SK-N-SH (cell line): ENCODE data around the gene ADK. TPM values are rescaled to one million over a fixed set of nuclear protein-coding genes. Genes with fewer than 3 reads are reported as not detected.

ENCODE experiments used
- CTCF ChIA-PET: fragments of 300-600, 350-600 bp; formaldehyde crosslinking; extraction: SDS; loops from one replicate; lab custom pipeline; 2021; lab: Yijun Ruan, JAX
- POLR2A ChIA-PET: fragments of 350-600 bp; sonication (Branson Sonifier 250); formaldehyde crosslinking; extraction: SDS; loops from one replicate; lab custom pipeline; 2020; ENCODE audit warnings: antibody characterized with exemption, inconsistent platforms; lab: Yijun Ruan, JAX
- DNase-seq: peaks from one replicate; pipeline ENCODE4 v3.0.0; 2012
- H2AFZ ChIP-seq: fragments of 200-600 bp; sonication (generic); 2 replicates; pipeline ENCODE4 v1.8.1; 2016; ENCODE audit warnings: antibody characterized with exemption, mild to moderate bottlenecking, low read depth
- H3F3A ChIP-seq: fragments of 200-600 bp; sonication (generic); replicated peaks from 2 replicates; pipeline ENCODE3; 2016; ENCODE audit warnings: antibody characterized with exemption, mild to moderate bottlenecking; ENCODE audit not compliant: insufficient read depth
- H3K27ac ChIP-seq, 2 experiments: fragments of 200-500 bp in 1 of 2; fragments of 200-600 bp in 1 of 2; sonication (Bioruptor generic) in 1 of 2; sonication (generic), shearing (Covaris generic) in 1 of 2; 2 replicates each; pipeline versions ENCODE4 v1.5.1 to v1.6.1; 2014 to 2016; ENCODE audit warnings: low read depth in 2 of 2, inconsistent platforms in 1 of 2, low read length in 1 of 2, mild to moderate bottlenecking in 1 of 2, mixed read lengths in 1 of 2
- H3K27me3 ChIP-seq: fragments of 200-600 bp; sonication (generic), shearing (Covaris generic); 2 replicates; pipeline ENCODE4 v1.6.1; 2016; ENCODE audit warnings: mixed run types; ENCODE audit not compliant: insufficient read depth
- H3K36me3 ChIP-seq, 2 experiments: fragments of 200-500 bp in 1 of 2; fragments of 200-600 bp in 1 of 2; sonication (Bioruptor generic) in 1 of 2; sonication (generic) in 1 of 2; replicated peaks in 1 of 2; 2 replicates each; pipeline versions ENCODE3 to v1.5.1; 2014 to 2016; ENCODE audit warnings: low read length in 1 of 2, mild to moderate bottlenecking in 1 of 2; ENCODE audit not compliant: insufficient read depth in 2 of 2, control insufficient read depth in 1 of 2
- H3K4me1 ChIP-seq, 2 experiments: fragments of 200-500 bp in 1 of 2; fragments of 200-600 bp in 1 of 2; sonication (Bioruptor generic) in 1 of 2; sonication (generic), shearing (Covaris generic) in 1 of 2; 2 replicates each; pipeline versions ENCODE4 v1.5.1 to v1.6.1; 2014 to 2016; ENCODE audit warnings: low read depth in 1 of 2, low read length in 1 of 2, mixed run types in 1 of 2; ENCODE audit not compliant: insufficient read depth in 2 of 2, control insufficient read depth in 1 of 2
- H3K4me2 ChIP-seq: fragments of 200-600 bp; sonication (generic), shearing (Covaris generic); 2 replicates; pipeline ENCODE4 v1.6.1; 2017; ENCODE audit warnings: mixed run types
- H3K4me3 ChIP-seq, 2 experiments: fragments of 200-500 bp in 1 of 2; fragments of 200-600 bp in 1 of 2; sonication (Bioruptor generic) in 1 of 2; sonication (generic), shearing (Covaris generic) in 1 of 2; 2 replicates each; pipeline versions ENCODE4 v1.5.1 to v1.8.1; 2014 to 2016; ENCODE audit warnings: low read depth in 2 of 2, inconsistent platforms in 1 of 2, low read length in 1 of 2, mild to moderate bottlenecking in 1 of 2, mixed read lengths in 1 of 2, moderate library complexity in 1 of 2
- H3K79me2 ChIP-seq: fragments of 200-600 bp; sonication (generic); 2 replicates; pipeline ENCODE4 v1.8.1; 2017; ENCODE audit warnings: mild to moderate bottlenecking; ENCODE audit not compliant: insufficient read depth
- H3K9ac ChIP-seq: fragments of 200-600 bp; sonication (generic); 2 replicates; pipeline ENCODE4 v1.6.1; 2017; ENCODE audit warnings: mixed run types
- H3K9me2 ChIP-seq: fragments of 200-600 bp; sonication (generic); 2 replicates; pipeline ENCODE4 v1.6.1; 2017; ENCODE audit warnings: mixed run types
- H3K9me3 ChIP-seq: fragments of 200-600 bp; sonication (generic); 2 replicates; pipeline ENCODE4 v1.6.1; 2017; ENCODE audit warnings: mixed run types, mild to moderate bottlenecking, moderate library complexity
- H4K20me1 ChIP-seq: fragments of 200-600 bp; sonication (generic); 2 replicates; pipeline ENCODE4 v1.6.1; 2017; ENCODE audit warnings: mild to moderate bottlenecking, mixed run types; ENCODE audit not compliant: insufficient read depth
- CHD2 ChIP-seq: fragments of 150-350 bp; IDR thresholded peaks from 2 replicates; pipeline ENCODE4 v1.6.1; 2018; ENCODE audit warnings: low read length; ENCODE audit not compliant: partially characterized antibody
- ELF1 ChIP-seq: IDR thresholded peaks from 2 replicates; pipeline ENCODE4 v1.4.0; 2012
- FOXM1 ChIP-seq: IDR thresholded peaks from 2 replicates; pipeline ENCODE4 v1.4.0; 2012; ENCODE audit warnings: low read depth, mild to moderate bottlenecking
- GABPA ChIP-seq: IDR thresholded peaks from 2 replicates; pipeline ENCODE4 v1.4.0; 2012; ENCODE audit warnings: low read depth, mild to moderate bottlenecking
- JUND ChIP-seq: IDR thresholded peaks from 2 replicates; pipeline ENCODE4 v1.4.0; 2012
- RFX5 ChIP-seq: IDR thresholded peaks from 2 replicates; pipeline ENCODE4 v1.6.1; 2012; ENCODE audit warnings: mild to moderate bottlenecking, improper control_type of control experiment, low read length
- TAF1 ChIP-seq: IDR thresholded peaks from 2 replicates; pipeline ENCODE4 v1.6.1; 2012; ENCODE audit warnings: low read depth, mild to moderate bottlenecking, low read length, moderate library complexity, borderline replicate concordance
- TEAD4 ChIP-seq: IDR thresholded peaks from 2 replicates; pipeline ENCODE4 v1.4.0; 2012; ENCODE audit warnings: mild to moderate bottlenecking, borderline replicate concordance; ENCODE audit not compliant: insufficient read depth
- YY1 ChIP-seq: IDR thresholded peaks from 2 replicates; pipeline ENCODE4 v1.4.0; 2012; ENCODE audit warnings: low read depth, mild to moderate bottlenecking
- WGBS: methylation state at CpG from one replicate; pipeline ENCODE4 v1.1.6; 2017; ENCODE audit warnings: low lambda C conversion rate; 5-methylcytosine and 5-hydroxymethylcytosine counted together
- polyA plus RNA-seq, 3 experiments: library from polyadenylated mRNA; depleted of rRNA; stranded (reverse); fragments of >200 nt; gene quantifications; 2 replicates each; pipeline ENCODE4 v1.2.3, GENCODE V29; 2012
- TF ChIP-seq, protein P1 (sequence below): fragments of 150-350 bp; IDR thresholded peaks from 2 replicates; pipeline ENCODE4 v1.6.1; 2016; ENCODE audit warnings: mild to moderate bottlenecking, low read depth, low read length
- TF ChIP-seq, protein P2 (sequence below): IDR thresholded peaks from 2 replicates; pipeline ENCODE4 v1.4.0; 2012; ENCODE audit warnings: low read depth, borderline replicate concordance
- TF ChIP-seq, protein P3 (sequence below): IDR thresholded peaks from 2 replicates; pipeline ENCODE4; 2012
- TF ChIP-seq, protein P4 (sequence below): fragments of 200-600 bp; sonication (generic); IDR thresholded peaks from 2 replicates; pipeline ENCODE4 v1.6.1; 2017; ENCODE audit warnings: antibody characterized with exemption, mild to moderate bottlenecking, moderate library complexity

Gene ADK
- polyA plus RNA-seq, 1 of the 3 experiments (the other 2 are of a cell fraction) = 25.1 TPM

DNA sequence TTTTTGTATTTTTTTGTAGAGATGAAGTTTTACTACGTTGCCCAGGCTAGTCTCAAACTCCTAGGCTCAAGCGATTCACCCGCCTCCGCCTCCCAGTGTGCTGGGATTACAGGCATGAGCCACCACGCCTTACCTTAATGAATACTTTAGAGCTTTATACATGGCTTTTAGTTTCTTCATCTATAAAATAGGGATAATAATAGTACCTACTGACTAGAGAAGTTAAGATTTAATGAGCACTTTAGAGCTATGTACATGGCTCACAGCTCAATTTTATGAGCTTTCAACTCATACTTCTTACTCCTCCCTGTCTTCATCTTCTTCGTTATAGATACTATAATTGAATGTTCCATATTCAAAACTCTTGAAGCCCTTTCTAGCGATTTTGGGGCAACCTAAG is 445.7 kb downstream of the ADK start:
- Histone ChIP-seq H3K9me3 (no peaks in the 10 kb centered on the region), H3K4me3 (no peak overlapping the region), H3K27me3 (no peaks in the 10 kb centered on the region), H3K9me2 (0 out of 2 replicates have a peak, but pooled peaks cover 4% of the 10 kb centered on the region), H3K4me1 (no peaks in the 10 kb centered on the region; a peak in 1 of 4 replicates), H3K36me3 (peaks cover 0 to 13% of the 10 kb centered on the region in 2 experiments), H3K9ac (no peak overlapping the region), H3F3A (peaks cover 6% of the 10 kb centered on the region), H4K20me1 (no peaks in the 10 kb centered on the region), H3K27ac (no peak overlapping the region), H3K4me2 (no peak overlapping the region), H3K79me2 (no peaks in the 10 kb centered on the region), H2AFZ (no peak overlapping the region)
- DNase-seq = no peak
- no peak for TF ChIP-seq GABPA
- TF ChIP-seq, protein P1, sequence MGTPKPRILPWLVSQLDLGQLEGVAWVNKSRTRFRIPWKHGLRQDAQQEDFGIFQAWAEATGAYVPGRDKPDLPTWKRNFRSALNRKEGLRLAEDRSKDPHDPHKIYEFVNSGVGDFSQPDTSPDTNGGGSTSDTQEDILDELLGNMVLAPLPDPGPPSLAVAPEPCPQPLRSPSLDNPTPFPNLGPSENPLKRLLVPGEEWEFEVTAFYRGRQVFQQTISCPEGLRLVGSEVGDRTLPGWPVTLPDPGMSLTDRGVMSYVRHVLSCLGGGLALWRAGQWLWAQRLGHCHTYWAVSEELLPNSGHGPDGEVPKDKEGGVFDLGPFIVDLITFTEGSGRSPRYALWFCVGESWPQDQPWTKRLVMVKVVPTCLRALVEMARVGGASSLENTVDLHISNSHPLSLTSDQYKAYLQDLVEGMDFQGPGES = no peak
- no peak for TF ChIP-seq TEAD4
- TF ChIP-seq ELF1 = no peak
- TF ChIP-seq, protein P2, sequence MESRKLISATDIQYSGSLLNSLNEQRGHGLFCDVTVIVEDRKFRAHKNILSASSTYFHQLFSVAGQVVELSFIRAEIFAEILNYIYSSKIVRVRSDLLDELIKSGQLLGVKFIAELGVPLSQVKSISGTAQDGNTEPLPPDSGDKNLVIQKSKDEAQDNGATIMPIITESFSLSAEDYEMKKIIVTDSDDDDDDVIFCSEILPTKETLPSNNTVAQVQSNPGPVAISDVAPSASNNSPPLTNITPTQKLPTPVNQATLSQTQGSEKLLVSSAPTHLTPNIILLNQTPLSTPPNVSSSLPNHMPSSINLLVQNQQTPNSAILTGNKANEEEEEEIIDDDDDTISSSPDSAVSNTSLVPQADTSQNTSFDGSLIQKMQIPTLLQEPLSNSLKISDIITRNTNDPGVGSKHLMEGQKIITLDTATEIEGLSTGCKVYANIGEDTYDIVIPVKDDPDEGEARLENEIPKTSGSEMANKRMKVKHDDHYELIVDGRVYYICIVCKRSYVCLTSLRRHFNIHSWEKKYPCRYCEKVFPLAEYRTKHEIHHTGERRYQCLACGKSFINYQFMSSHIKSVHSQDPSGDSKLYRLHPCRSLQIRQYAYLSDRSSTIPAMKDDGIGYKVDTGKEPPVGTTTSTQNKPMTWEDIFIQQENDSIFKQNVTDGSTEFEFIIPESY = no peak
- WGBS = 98% methylated on average over 7 of the region's 7 CpGs
- ChIA-PET CTCF (no interaction called here), POLR2A (interaction anchor here (0.6 kb wide), 1 partner anchor 31 kb away, joined by 3 read pairs; no protein-coding TSS in a partner anchor)

DNA sequence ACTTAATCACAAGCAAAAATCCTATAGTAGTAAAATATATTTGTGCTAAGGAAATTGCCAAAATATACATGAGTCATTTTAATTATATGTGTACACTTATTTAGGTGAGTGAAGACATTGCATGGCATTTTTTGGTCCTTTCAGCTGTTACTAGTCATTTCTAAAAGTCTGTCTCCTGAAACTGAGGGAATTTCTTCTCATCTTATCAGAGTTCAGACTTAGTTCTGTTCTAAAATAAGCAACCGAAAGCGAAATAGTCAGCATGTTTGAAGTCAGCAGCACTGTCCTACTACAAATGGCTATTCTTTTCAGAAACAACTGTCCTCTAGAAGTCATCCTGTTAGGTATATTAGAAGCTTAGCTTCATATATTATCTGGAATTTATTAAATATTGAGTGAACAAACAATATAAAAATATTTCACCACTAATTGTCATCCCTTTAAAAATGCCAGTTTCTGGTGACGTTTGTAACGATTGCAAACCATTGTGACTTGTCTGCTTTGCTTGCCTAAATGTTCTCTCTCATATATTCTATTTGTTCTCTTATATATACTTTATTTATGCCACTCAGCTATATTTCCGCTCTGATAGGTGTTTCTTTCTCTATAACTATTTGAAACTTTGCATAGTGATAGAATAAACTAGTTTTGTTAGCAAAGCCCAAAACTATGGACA is 448.0 kb downstream of the ADK start:
- no peak overlapping the region for H3K4me2 ChIP-seq
- CTCF ChIA-PET = interaction anchor here (0.8 kb wide), 1 partner anchor 13 kb away, joined by 3 read pairs; no protein-coding TSS in a partner anchor
- no peak overlapping the region for H3K4me3 ChIP-seq

DNA sequence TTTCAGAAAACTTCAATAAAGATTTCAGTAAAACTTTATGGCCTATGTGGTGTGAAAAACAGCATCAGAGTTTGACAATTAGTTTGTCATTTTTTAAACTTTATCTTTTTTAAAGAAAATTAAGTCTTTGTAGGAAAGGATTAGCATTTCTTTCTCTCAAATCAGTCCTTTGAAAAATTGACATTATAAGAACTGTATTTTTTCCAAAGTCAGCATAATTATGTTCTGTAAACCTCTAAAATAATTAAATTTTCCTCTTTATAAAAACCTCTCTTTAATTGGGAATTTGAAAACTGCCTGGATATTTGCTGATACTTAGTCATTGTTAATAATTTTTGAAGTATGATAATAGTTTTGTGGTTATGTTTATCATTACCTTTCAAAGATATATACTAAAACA is 448.7 kb downstream of the ADK start:
- Histone ChIP-seq H3K36me3 (peaks cover 0 to 34% of the 10 kb centered on the region in 2 experiments), H3K79me2 (no peaks in the 10 kb centered on the region), H3K4me1 (no peaks in the 10 kb centered on the region), H3K9me2 (0 out of 2 replicates have a peak, but pooled peaks cover 4% of the 10 kb centered on the region), H3K4me2 (no peak overlapping the region), H4K20me1 (no peaks in the 10 kb centered on the region), H3K27me3 (no peaks in the 10 kb centered on the region), H3K27ac (no peak overlapping the region), H3K4me3 (no peak overlapping the region), H3K9ac (no peak overlapping the region), H2AFZ (no peak overlapping the region), H3K9me3 (no peaks in the 10 kb centered on the region), H3F3A (peaks cover 6% of the 10 kb centered on the region)
- CTCF ChIA-PET = no interaction called here
- TF ChIP-seq, protein P3, sequence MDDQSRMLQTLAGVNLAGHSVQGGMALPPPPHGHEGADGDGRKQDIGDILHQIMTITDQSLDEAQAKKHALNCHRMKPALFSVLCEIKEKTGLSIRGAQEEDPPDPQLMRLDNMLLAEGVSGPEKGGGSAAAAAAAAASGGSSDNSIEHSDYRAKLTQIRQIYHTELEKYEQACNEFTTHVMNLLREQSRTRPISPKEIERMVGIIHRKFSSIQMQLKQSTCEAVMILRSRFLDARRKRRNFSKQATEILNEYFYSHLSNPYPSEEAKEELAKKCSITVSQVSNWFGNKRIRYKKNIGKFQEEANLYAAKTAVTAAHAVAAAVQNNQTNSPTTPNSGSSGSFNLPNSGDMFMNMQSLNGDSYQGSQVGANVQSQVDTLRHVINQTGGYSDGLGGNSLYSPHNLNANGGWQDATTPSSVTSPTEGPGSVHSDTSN = no peak
- TF ChIP-seq FOXM1 = no peak
- TF ChIP-seq RFX5 = no peak
- TF ChIP-seq, protein P4, sequence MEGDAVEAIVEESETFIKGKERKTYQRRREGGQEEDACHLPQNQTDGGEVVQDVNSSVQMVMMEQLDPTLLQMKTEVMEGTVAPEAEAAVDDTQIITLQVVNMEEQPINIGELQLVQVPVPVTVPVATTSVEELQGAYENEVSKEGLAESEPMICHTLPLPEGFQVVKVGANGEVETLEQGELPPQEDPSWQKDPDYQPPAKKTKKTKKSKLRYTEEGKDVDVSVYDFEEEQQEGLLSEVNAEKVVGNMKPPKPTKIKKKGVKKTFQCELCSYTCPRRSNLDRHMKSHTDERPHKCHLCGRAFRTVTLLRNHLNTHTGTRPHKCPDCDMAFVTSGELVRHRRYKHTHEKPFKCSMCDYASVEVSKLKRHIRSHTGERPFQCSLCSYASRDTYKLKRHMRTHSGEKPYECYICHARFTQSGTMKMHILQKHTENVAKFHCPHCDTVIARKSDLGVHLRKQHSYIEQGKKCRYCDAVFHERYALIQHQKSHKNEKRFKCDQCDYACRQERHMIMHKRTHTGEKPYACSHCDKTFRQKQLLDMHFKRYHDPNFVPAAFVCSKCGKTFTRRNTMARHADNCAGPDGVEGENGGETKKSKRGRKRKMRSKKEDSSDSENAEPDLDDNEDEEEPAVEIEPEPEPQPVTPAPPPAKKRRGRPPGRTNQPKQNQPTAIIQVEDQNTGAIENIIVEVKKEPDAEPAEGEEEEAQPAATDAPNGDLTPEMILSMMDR = no peak
- TF ChIP-seq, protein P2 = no peak
- TF ChIP-seq CHD2 = no peak
- TF ChIP-seq YY1 = no peak
- POLR2A ChIA-PET = no interaction called here
- no peak for DNase-seq

More for the DNA sequence above, 448.0 kb downstream of the ADK start:
- no peaks in the 10 kb centered on the region for H4K20me1 ChIP-seq
- no peak for DNase-seq
- POLR2A ChIA-PET = no interaction called here
- 94% methylated on average over 5 of the region's 5 CpGs for WGBS
- peak overlapping the region in 1 of 2 experiments; percentile 16; a peak in 1 of 4 replicates for H3K27ac ChIP-seq
- TF ChIP-seq TAF1 (no peak), YY1 (no peak), FOXM1 (no peak), JUND (no peak)
- H3K27me3 ChIP-seq = no peaks in the 10 kb centered on the region
- H2AFZ ChIP-seq = no peak overlapping the region
- H3K4me1 ChIP-seq = no peaks in the 10 kb centered on the region
- H3F3A ChIP-seq = peaks cover 6% of the 10 kb centered on the region
- H3K9me3 ChIP-seq = no peaks in the 10 kb centered on the region
- no peak overlapping the region for H3K9ac ChIP-seq
- 0 out of 2 replicates have a peak, but pooled peaks cover 4% of the 10 kb centered on the region for H3K9me2 ChIP-seq
- H3K36me3 ChIP-seq = peaks cover 0 to 31% of the 10 kb centered on the region in 2 experiments
- no peaks in the 10 kb centered on the region for H3K79me2 ChIP-seq
